HT-29 (cell line): ENCODE data around the gene FASTK. TPM values are rescaled to one million over a fixed set of nuclear protein-coding genes. Genes with fewer than 3 reads are reported as not detected.

Experiments used
- DNase-seq: peaks from one replicate; pipeline ENCODE4 v3.0.0-alpha.2; 2015; ENCODE audit warnings: low spot score
- total RNA-seq: library from RNA; depleted of rRNA; stranded (reverse); fragments of >200 nt; shearing (Covaris generic); gene quantifications from 2 replicates; pipeline ENCODE4 v1.2.3, GENCODE V29; 2014; rRNA removed

The FASTK gene, protein sequence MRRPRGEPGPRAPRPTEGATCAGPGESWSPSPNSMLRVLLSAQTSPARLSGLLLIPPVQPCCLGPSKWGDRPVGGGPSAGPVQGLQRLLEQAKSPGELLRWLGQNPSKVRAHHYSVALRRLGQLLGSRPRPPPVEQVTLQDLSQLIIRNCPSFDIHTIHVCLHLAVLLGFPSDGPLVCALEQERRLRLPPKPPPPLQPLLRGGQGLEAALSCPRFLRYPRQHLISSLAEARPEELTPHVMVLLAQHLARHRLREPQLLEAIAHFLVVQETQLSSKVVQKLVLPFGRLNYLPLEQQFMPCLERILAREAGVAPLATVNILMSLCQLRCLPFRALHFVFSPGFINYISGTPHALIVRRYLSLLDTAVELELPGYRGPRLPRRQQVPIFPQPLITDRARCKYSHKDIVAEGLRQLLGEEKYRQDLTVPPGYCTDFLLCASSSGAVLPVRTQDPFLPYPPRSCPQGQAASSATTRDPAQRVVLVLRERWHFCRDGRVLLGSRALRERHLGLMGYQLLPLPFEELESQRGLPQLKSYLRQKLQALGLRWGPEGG
- 265 and 300 TPM in 2 replicates for total RNA-seq

- DNase-seq = peak; percentile 98
Measured at GRCh38 chr7:151080522-151081169, at the start of gene FASTK. Gene FASTK (minus strand): TSS chr7:151080809. CDS start chr7:151080766, 43 bp downstream.

GRCh38 chr7:151129960-151130591 lies 49.5 kb upstream of the FASTK start:
- no peak for DNase-seq

DNA sequence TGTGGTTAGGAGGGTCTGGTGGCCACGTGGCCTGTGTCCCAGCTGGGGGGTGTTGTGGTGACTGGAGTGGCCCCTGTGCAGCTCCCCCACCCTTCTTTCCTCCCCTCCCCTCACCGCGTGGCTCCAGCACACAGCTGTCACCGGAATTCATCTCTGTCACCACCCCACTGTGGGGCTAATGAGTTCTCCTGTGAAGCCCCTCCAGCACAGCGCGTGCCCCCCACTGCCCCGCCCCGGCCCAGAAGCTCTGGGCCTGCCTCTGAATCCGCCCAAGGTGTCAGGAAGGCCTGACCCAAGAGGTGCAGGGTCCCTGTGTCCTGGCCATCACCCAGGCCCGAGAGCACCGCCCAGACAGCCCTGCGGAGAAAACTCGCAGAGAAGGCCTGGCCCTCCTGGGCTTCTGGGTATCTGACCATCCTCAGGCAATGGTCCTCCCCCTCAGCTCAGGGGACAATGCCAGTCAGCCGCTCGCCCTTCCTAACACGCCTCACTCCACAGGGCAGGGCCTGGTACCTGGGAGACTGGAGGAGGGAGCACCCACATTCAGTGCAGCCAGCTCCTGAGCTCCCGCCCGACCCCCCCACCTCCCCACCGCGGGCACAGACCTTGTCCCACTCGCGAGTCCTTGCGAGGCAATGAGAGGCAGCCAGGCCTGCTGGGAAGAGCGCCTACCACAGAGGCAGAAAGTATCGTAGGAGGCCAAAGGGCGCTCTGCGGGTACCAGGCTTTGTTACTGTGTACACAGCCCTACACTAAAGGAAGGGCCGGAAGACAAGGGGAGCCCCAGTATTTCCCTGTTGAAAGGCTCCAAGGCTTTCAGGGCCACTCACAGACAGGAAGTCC lies 48.7 kb upstream of the FASTK start:
- DNase-seq = no peak

- DNase-seq = no peak
Measured at GRCh38 chr7:151128716-151129115, 48.1 kb upstream of the FASTK start.

DNA sequence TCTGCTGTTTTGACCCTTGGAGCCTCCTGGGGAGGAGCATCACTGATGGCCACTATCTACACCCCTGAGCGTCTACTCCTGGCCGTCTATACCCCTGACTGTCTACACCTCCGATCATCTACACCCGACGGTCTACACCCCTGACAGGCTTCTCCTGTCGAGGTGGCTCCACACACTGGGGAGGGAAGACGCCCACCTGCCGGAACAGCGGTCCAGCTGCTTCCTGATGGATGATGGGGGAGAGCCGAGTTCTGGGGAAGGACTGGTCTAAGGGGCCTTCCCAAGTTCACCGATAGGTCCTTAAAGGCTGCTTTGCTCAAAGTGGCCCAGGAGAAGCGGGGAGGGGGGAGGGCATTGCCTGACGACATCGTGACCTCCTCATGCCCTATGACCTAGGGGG lies 47.5 kb upstream of the FASTK start:
- no peak for DNase-seq

DNA sequence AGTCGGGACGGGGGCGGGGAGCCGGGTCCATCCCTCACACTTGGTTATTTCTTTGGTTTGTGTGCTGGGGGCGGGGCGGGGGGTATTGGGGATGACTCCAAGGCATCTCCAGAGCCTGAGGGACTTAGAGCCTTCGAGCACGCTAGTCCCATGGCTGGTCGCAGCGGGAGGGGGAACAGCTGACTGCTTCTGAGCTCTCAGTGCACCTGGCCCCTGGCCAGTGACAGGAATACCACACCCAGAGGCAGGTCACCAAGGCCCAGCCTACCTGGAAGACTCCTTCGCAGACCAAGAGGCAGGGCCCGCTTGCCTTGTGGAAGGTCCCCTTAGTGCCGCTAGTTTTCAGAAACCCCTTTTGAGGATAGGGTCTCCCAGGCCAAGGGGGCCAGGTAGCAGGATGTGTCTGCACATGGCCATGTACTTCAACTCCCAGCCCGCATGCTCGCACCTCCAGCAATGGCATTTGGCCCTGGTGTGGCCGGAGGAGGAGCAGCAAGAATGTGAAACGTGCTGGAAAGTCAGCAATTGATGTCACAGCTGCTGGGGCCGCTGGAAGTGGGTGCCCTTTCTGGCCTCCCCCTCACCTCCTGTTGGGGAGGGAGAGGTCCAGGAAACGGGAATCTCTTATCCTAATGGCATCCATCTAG lies 46.0 kb upstream of the FASTK start:
- DNase-seq = peak; percentile 51

DNA sequence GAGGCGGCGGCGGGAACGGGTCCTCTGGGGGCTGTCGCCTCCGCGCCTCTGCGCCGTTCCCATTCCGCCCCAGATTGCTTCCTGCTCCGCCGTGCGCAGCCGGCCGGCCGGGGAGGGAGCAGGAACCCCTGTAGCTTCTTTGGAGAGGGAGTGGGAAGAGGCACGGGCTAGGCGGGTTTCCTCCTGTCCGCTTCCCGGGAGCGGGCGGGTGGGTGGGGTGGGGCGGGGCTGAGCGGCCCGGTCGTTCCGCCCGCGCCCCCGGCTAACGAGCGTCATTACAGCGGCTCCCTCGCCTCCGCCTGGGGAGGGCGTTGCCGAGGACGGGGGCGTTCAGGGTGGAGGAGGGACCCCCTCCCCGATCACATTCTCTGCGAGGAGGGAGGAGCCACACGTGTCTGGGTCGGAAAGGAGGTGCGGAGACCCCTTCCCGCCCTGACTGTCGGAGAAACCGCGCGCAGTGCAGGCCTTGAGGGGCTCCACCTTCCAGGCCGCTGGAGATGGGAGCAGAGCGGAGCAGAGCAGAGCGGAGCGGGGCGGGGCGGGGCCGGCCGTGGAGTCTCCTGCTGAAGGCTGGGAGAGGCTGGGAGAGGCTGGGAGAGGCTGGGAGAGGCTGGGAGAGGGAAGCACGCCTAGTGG lies 45.4 kb upstream of the FASTK start:
- peak; percentile 36 for DNase-seq

- DNase-seq = peak; percentile 81
Measured at GRCh38 chr7:151125470-151125845, 44.8 kb upstream of the FASTK start.

GRCh38 chr7:151124899-151125399 lies 44.3 kb upstream of the FASTK start:
- no peak for DNase-seq

- DNase-seq = no peak
Measured at GRCh38 chr7:151124481-151124880, 43.9 kb upstream of the FASTK start.

- peak; percentile 99 for DNase-seq
Measured at GRCh38 chr7:151123822-151124464, 43.3 kb upstream of the FASTK start.

DNA sequence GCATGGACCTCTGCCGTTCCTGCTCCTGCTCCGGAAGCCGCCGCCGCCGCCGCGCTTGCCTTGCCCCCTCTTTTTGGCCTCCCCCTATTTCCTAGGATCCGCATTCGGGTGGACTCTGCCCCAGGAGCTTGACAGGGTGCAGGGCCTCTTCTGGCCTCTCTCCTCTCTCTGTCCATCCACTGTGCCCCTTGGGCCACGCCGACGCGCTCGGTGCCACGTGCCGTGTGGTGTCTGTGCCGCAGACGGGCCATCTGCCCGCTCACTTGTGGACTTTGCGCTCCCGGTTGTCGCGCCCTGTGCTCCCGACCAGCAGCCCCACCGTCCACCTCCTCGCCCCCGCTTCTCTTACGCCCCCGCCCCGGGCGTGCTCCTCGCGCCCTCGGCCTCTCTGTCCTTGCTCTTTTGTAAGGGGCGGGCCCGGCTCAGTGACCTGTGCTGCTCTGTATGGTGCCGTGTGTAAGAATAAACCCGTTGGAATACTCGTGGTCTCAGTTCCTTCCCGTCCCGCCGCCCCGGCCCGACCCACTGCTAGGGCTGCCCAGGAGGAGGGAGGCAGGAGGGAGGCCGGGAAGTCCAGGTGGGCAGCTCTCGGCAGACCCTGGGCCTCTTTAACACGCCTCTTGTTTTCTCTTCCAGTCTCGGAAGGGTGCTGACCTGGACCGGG lies 42.7 kb upstream of the FASTK start:
- DNase-seq = no peak

- DNase-seq = no peak
Measured at GRCh38 chr7:151122796-151123157, 42.2 kb upstream of the FASTK start.

DNA sequence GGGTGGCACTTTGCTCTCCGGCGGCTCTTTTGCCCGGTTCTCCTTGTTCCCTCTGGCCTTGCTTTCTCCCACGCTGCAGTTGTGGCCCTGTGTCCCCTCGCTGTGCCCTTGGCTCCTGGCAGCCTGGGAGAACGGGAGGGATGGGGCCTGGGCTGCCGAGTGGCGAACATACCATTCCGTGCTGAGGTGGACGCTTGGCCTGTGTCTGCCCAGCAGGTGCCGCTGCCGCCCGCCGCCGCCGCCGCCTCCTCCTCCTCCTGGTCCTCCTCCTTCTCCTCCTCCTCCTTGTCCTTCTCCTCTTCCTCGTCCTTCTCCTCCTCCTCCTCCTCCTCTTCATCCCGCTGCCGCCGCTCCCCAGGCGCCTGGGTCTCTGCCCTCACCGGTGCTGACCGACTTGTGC lies 41.7 kb upstream of the FASTK start:
- no peak for DNase-seq

DNA sequence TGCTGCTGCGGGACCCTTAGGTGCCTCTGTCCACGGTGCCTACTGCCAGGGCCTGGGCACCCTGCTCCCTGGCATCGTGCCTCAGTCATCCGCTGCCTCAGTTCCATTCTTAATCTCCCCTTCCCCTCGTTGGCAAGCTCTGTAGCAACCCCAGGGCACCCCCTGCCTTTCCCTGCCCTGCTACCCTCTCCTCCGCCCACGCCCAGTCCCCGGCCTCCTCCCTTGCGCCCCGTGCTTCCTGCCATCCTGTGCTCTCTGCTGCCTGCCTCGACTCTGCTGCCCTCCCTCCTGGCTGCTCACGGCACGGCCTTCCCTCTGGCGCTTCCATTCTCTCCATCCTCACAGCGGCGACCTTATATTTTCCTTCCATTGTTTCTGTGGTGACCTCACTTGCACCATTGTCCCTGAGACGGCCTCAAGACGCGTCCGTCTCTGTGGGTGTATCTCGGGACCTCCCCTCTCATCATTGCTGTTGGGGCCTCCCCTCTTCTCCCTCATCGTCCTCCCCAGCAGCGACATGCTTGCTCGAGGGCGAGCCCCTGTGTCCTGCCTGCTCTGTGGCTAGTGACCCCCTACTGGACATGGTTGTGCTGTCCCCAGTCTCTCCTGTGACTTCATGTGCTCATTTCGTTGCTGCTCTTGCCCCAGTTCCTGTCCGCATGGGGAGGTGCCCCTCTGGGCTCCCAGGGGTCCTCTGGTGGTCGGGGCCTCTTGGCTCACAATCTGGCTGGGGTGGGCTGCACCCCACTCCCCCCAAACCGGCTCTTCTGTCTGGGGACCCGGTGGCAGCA lies 41.0 kb upstream of the FASTK start:
- no peak for DNase-seq

DNA sequence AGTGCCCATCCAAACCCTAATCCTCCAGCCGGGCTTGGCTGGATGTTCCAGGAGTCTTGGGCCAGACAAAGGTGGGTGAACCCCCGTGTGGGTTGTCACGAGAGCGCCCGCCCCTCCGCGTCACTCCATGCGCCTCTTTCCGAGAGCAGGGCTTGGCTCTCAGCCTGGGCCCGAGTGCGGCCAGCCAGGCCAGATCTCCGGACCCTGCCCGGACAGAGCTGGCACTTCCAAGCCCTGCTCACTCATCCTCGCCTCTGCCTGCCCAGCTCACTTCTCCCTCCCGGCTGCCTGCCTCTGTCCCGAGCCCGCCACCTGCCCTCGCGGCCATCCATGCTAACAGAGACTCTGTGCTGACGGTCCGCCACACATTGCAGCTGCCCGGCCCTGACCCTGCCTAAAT lies 40.3 kb upstream of the FASTK start:
- no peak for DNase-seq

- no peak for DNase-seq
Measured at GRCh38 chr7:151119902-151120301, 39.3 kb upstream of the FASTK start.

GRCh38 chr7:151119055-151119415 lies 38.4 kb upstream of the FASTK start:
- DNase-seq = no peak
